WTC11 (cell line): ENCODE results near the gene CLMN. TPM values are rescaled to one million over a fixed set of nuclear protein-coding genes. Genes with fewer than 3 reads are reported as not detected.

ENCODE experiments used
- ATAC-seq: fragments of 200-7000 bp; cut with Tn5 transposase; 2 replicates; pipeline ENCODE4 v1.10.0; 2021; ENCODE audit warnings: mild to moderate bottlenecking, moderate library complexity
- CTCF ChIA-PET: fragments of 300-600 bp; sonication (Branson Sonifier 250); formaldehyde crosslinking; loops from one replicate; lab custom pipeline; 2021; ENCODE audit warnings: antibody characterized with exemption; lab: Charles Lee
- POLR2A ChIA-PET: fragments of 350-600 bp; sonication (Branson Sonifier 250); formaldehyde crosslinking; loops from one replicate; lab custom pipeline; 2021; ENCODE audit warnings: antibody characterized with exemption; lab: Charles Lee
- DNase-seq: peaks from one replicate; pipeline ENCODE4 v3.0.0; 2021; ENCODE audit warnings: low spot score
- H3K27ac Mint-ChIP-seq: 2 replicates; pipeline ENCODE4 v1.8.0; 2021; ENCODE audit warnings: mixed read lengths
- H3K27me3 Mint-ChIP-seq: 2 replicates; pipeline ENCODE4 v1.8.0; 2021; ENCODE audit warnings: low read depth, mild to moderate bottlenecking, moderate library complexity, mixed read lengths
- H3K36me3 Mint-ChIP-seq: 2 replicates; pipeline ENCODE4 v1.8.0; 2021; ENCODE audit warnings: mixed read lengths
- H3K4me1 Mint-ChIP-seq: 2 replicates; pipeline ENCODE4 v1.8.0; 2022; ENCODE audit warnings: mixed read lengths
- H3K4me3 Mint-ChIP-seq: 2 replicates; pipeline ENCODE4 v1.8.0; 2021; ENCODE audit warnings: mild to moderate bottlenecking, moderate library complexity, mixed read lengths
- H3K9me3 Mint-ChIP-seq: 2 replicates; pipeline ENCODE4 v1.8.0; 2021; ENCODE audit warnings: mixed read lengths
- JAZF1 ChIP-seq: fragments of 250-450 bp; sonication (Bioruptor Pico); IDR thresholded peaks from 2 replicates; pipeline ENCODE4 v1.9.0; 2021; ENCODE audit warnings: moderate library complexity, mild to moderate bottlenecking, inconsistent platforms
- KAT7 ChIP-seq: sonication (generic); formaldehyde crosslinking; IDR thresholded peaks from 2 replicates; pipeline ENCODE4 v1.8.1; 2023; ENCODE audit warnings: missing genetic modification reagents, mild to moderate bottlenecking, borderline replicate concordance
- NR1H2 ChIP-seq: sonication (generic); formaldehyde crosslinking; IDR thresholded peaks from 2 replicates; pipeline ENCODE4 v1.9.0; 2021; ENCODE audit warnings: mild to moderate bottlenecking, moderate library complexity, missing genetic modification reagents
- PRDM15 ChIP-seq: sonication (generic); formaldehyde crosslinking; IDR thresholded peaks from 2 replicates; pipeline ENCODE4 v1.8.0; 2022; ENCODE audit warnings: missing genetic modification reagents
- SMAD4 ChIP-seq: sonication (generic); formaldehyde crosslinking; IDR thresholded peaks from 2 replicates; pipeline ENCODE4 v1.8.0; 2022; ENCODE audit warnings: mild to moderate bottlenecking, missing genetic modification reagents
- TEAD4 ChIP-seq: sonication (generic); formaldehyde crosslinking; IDR thresholded peaks from 2 replicates; pipeline ENCODE4 v1.8.0; 2022; ENCODE audit warnings: mild to moderate bottlenecking, missing genetic modification reagents
- ZBTB43 ChIP-seq: sonication (generic); formaldehyde crosslinking; IDR thresholded peaks from 2 replicates; pipeline ENCODE4 v1.8.1; 2023; ENCODE audit warnings: mild to moderate bottlenecking, missing genetic modification reagents
- ZNF121 ChIP-seq: sonication (generic); formaldehyde crosslinking; IDR thresholded peaks from 2 replicates; pipeline ENCODE4 v1.8.0; 2023; ENCODE audit warnings: missing genetic modification reagents
- total RNA-seq: library from RNA; stranded (reverse); gene quantifications from 3 replicates; pipeline ENCODE4 v1.2.3, GENCODE V29; 2021
- TF ChIP-seq, protein P1 (sequence below): sonication (generic); formaldehyde crosslinking; conservative IDR thresholded peaks from 2 replicates; pipeline ENCODE4 v1.8.1; 2022; ENCODE audit warnings: mild to moderate bottlenecking, missing genetic modification reagents
- TF ChIP-seq, protein P2 (sequence below): fragments of 250-450 bp; sonication (Bioruptor Pico); conservative IDR thresholded peaks from 2 replicates; pipeline ENCODE4 v1.9.0; 2021; ENCODE audit warnings: mild to moderate bottlenecking
- TF ChIP-seq, protein P3 (sequence below): fragments of 250-450 bp; sonication (Bioruptor Pico); IDR thresholded peaks from 2 replicates; pipeline ENCODE4 v1.9.0; 2021; ENCODE audit warnings: mild to moderate bottlenecking, borderline replicate concordance
- TF ChIP-seq, protein P4 (sequence below): sonication (generic); formaldehyde crosslinking; IDR thresholded peaks from 2 replicates; pipeline ENCODE4 v1.8.1; 2023; ENCODE audit warnings: mild to moderate bottlenecking, missing genetic modification reagents, moderate library complexity
- TF ChIP-seq, protein P5 (sequence below): sonication (generic); formaldehyde crosslinking; IDR thresholded peaks from 2 replicates; pipeline ENCODE4 v1.8.0; 2023; ENCODE audit warnings: missing genetic modification reagents, mild to moderate bottlenecking, borderline replicate concordance

Gene CLMN
- total RNA-seq, 1 experiment from 2014 or later = 12.2 TPM

DNA sequence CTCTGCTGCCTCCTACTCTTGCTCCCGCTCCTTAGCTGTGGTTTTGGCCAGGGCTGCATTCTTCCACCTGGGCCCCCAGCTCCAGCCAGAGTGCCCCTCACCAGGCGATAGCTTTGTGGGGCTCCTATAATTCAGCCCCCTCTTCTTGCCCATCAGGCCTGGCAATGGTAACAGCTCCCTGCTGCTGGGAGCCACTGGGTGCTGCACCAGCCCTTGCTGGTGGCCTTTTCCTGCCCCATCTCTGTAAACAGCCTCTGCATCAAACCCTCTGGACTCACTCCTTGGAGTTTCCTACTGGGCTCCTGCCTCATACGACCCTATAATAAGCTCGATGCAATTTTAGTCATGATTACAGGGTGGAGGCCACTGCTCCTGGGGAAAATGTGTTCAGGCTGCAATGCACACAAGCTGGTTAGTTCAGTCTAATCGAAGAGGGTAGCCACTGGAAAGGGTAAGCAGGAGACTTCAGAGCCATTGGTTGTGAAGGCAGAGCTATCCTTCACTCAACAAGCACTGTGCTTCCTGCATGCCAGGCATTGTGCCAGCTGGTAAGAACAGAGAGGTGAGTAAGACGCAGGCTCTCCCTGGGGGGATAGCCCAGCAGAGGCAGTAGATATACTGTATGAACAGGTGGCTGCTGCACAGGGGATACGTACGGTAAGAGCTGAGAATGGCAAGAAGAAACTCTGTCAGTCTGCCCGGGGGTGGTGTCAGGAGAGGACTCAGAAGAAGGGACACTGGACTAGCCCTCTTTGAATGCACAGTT is 24.7 kb downstream of the CLMN start (continued):
- TF ChIP-seq, protein P1, sequence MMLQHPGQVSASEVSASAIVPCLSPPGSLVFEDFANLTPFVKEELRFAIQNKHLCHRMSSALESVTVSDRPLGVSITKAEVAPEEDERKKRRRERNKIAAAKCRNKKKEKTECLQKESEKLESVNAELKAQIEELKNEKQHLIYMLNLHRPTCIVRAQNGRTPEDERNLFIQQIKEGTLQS (CRISPR knock-in tag) = no peak
- TF ChIP-seq KAT7 (CRISPR knock-in tag) (no peak), SMAD4 (CRISPR knock-in tag) (no peak), TEAD4 (no peak)
- TF ChIP-seq, protein P2, sequence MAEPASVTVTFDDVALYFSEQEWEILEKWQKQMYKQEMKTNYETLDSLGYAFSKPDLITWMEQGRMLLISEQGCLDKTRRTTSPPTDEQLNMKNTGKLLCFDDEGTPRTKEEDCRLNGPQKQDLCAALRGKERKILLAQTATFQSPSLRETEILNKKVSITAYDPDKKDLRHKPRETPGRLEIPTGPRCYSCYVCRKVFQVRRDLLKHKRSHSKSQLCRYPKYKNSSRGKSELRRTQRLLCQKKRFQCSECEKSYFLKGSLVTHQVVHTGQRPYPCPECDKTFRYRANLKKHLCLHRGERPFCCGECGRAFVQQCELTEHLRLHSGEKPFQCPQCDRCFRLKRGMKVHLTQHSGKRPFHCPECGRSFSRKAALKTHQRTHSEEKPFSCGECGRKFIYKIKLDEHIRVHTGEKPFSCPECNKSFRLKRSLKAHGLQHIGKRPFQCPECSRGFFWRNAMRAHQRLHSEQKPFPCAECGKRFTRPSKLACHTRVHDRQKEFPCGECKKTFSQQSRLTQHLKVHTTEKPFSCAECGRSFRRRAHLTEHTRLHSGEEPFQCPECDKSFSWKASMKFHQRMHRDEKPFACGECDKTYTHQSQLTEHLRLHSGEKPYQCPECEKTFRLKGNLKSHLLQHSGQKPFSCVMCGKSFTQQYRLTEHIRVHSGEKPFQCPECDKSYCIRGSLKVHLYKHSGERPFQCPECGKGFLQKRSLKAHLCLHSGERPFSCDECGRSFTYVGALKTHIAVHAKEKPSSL (CRISPR knock-in tag) = no peak
- TF ChIP-seq, all 79 proteins: peak for 0

DNA sequence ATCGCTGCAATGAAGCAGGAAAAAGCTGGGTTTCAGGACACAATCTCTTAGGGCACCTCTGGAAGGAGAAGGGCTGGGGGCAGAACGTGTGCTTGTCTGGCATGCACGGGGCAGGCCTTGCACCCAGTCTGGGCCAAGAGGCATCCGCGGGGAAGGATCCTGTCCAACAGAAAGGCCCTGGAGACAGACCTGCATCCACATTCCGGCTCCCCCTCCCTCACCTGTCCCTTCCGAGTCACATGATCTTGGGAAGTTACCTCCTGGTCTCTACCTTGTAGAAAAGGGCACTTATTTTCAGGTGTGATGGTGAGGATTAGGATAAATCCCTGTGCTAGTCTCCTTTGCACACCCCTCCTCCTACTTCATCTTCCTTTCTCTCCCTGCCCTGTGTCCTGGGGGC is 25.4 kb downstream of the CLMN start:
- Mint-ChIP-seq H3K27me3 (no peaks in the 10 kb centered on the region), H3K27ac (no peak overlapping the region), H3K4me3 (no peak overlapping the region), H3K4me1 (peaks cover 40% of the 10 kb centered on the region), H3K9me3 (peaks cover 16% of the 10 kb centered on the region), H3K36me3 (peaks cover 15% of the 10 kb centered on the region)
- ChIA-PET POLR2A (no interaction called here), CTCF (interaction anchor here (0.8 to 1.4 kb wide), 3 partner anchors 52 to 68 kb away, joined by 3 read pairs; no protein-coding TSS in a partner anchor)
- no peak for ATAC-seq
- TF ChIP-seq, protein P3, sequence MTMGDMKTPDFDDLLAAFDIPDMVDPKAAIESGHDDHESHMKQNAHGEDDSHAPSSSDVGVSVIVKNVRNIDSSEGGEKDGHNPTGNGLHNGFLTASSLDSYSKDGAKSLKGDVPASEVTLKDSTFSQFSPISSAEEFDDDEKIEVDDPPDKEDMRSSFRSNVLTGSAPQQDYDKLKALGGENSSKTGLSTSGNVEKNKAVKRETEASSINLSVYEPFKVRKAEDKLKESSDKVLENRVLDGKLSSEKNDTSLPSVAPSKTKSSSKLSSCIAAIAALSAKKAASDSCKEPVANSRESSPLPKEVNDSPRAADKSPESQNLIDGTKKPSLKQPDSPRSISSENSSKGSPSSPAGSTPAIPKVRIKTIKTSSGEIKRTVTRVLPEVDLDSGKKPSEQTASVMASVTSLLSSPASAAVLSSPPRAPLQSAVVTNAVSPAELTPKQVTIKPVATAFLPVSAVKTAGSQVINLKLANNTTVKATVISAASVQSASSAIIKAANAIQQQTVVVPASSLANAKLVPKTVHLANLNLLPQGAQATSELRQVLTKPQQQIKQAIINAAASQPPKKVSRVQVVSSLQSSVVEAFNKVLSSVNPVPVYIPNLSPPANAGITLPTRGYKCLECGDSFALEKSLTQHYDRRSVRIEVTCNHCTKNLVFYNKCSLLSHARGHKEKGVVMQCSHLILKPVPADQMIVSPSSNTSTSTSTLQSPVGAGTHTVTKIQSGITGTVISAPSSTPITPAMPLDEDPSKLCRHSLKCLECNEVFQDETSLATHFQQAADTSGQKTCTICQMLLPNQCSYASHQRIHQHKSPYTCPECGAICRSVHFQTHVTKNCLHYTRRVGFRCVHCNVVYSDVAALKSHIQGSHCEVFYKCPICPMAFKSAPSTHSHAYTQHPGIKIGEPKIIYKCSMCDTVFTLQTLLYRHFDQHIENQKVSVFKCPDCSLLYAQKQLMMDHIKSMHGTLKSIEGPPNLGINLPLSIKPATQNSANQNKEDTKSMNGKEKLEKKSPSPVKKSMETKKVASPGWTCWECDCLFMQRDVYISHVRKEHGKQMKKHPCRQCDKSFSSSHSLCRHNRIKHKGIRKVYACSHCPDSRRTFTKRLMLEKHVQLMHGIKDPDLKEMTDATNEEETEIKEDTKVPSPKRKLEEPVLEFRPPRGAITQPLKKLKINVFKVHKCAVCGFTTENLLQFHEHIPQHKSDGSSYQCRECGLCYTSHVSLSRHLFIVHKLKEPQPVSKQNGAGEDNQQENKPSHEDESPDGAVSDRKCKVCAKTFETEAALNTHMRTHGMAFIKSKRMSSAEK (CRISPR knock-in tag) = no peak
- TF ChIP-seq, protein P4, sequence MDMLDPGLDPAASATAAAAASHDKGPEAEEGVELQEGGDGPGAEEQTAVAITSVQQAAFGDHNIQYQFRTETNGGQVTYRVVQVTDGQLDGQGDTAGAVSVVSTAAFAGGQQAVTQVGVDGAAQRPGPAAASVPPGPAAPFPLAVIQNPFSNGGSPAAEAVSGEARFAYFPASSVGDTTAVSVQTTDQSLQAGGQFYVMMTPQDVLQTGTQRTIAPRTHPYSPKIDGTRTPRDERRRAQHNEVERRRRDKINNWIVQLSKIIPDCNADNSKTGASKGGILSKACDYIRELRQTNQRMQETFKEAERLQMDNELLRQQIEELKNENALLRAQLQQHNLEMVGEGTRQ = 0 out of 2 replicates have a peak, but pooled peaks have one; percentile 57
- DNase-seq = no peak

GRCh38 chr14:95293449-95293848 is 26.3 kb downstream of the CLMN start:
- CTCF ChIA-PET = interaction anchor here (0.5 to 0.8 kb wide), 6 partner anchors 38 to 605 kb away, joined by 3 to 4 read pairs (median 3); no protein-coding TSS in a partner anchor
- no peak overlapping the region for H3K27ac Mint-ChIP-seq
- peaks cover 22% of the 10 kb centered on the region for H3K9me3 Mint-ChIP-seq
- H3K27me3 Mint-ChIP-seq = no peaks in the 10 kb centered on the region
- DNase-seq = no peak
- peak; percentile 34 for ATAC-seq
- H3K4me1 Mint-ChIP-seq = peaks cover 40% of the 10 kb centered on the region
- peaks cover 15% of the 10 kb centered on the region for H3K36me3 Mint-ChIP-seq
- no peak overlapping the region for H3K4me3 Mint-ChIP-seq
- POLR2A ChIA-PET = no interaction called here
- TF ChIP-seq PRDM15 (no peak), NR1H2 (CRISPR knock-in tag) (no peak), JAZF1 (no peak), ZNF121 (CRISPR knock-in tag) (no peak), ZBTB43 (CRISPR knock-in tag) (no peak)
- TF ChIP-seq, protein P5, sequence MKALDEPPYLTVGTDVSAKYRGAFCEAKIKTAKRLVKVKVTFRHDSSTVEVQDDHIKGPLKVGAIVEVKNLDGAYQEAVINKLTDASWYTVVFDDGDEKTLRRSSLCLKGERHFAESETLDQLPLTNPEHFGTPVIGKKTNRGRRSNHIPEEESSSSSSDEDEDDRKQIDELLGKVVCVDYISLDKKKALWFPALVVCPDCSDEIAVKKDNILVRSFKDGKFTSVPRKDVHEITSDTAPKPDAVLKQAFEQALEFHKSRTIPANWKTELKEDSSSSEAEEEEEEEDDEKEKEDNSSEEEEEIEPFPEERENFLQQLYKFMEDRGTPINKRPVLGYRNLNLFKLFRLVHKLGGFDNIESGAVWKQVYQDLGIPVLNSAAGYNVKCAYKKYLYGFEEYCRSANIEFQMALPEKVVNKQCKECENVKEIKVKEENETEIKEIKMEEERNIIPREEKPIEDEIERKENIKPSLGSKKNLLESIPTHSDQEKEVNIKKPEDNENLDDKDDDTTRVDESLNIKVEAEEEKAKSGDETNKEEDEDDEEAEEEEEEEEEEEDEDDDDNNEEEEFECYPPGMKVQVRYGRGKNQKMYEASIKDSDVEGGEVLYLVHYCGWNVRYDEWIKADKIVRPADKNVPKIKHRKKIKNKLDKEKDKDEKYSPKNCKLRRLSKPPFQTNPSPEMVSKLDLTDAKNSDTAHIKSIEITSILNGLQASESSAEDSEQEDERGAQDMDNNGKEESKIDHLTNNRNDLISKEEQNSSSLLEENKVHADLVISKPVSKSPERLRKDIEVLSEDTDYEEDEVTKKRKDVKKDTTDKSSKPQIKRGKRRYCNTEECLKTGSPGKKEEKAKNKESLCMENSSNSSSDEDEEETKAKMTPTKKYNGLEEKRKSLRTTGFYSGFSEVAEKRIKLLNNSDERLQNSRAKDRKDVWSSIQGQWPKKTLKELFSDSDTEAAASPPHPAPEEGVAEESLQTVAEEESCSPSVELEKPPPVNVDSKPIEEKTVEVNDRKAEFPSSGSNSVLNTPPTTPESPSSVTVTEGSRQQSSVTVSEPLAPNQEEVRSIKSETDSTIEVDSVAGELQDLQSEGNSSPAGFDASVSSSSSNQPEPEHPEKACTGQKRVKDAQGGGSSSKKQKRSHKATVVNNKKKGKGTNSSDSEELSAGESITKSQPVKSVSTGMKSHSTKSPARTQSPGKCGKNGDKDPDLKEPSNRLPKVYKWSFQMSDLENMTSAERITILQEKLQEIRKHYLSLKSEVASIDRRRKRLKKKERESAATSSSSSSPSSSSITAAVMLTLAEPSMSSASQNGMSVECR (CRISPR knock-in tag) = no peak
